ENCODE data around the gene LNP1. TPM values are rescaled to one million over a fixed set of nuclear protein-coding genes. Genes with fewer than 3 reads are reported as not detected.

Gene LNP1
- total and polyA plus RNA-seq, 2 of the 13 experiments (the other 11 are each of a cell fraction or from before 2014, with no cell fraction given), result 3.6 to 7.0 TPM

- TF ChIP-seq, protein P1, sequence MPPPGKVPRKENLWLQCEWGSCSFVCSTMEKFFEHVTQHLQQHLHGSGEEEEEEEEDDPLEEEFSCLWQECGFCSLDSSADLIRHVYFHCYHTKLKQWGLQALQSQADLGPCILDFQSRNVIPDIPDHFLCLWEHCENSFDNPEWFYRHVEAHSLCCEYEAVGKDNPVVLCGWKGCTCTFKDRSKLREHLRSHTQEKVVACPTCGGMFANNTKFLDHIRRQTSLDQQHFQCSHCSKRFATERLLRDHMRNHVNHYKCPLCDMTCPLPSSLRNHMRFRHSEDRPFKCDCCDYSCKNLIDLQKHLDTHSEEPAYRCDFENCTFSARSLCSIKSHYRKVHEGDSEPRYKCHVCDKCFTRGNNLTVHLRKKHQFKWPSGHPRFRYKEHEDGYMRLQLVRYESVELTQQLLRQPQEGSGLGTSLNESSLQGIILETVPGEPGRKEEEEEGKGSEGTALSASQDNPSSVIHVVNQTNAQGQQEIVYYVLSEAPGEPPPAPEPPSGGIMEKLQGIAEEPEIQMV (CRISPR knock-in tag; IDR thresholded peaks at IDR 0.05; ENCODE audit: low read depth), result no peak
- TF ChIP-seq ZNF18 (CRISPR knock-in tag; IDR thresholded peaks at IDR 0.05; ENCODE audit: insufficient replicate concordance) (peak; percentile 80), TRIM22 (IDR thresholded peaks at IDR 0.05) (no peak), ZBTB26 (CRISPR knock-in tag; IDR thresholded peaks at IDR 0.05; ENCODE audit: borderline replicate concordance) (no peak), SP5 (CRISPR knock-in tag; IDR thresholded peaks at IDR 0.05; ENCODE audit: borderline replicate concordance, low read depth) (no peak), NKX3-1 (CRISPR knock-in tag; IDR thresholded peaks at IDR 0.05) (no peak), ATAD3A (CRISPR knock-in tag; IDR thresholded peaks at IDR 0.05) (no peak), SPEN (CRISPR knock-in tag; IDR thresholded peaks at IDR 0.05; ENCODE audit: low read depth) (no peak), AGO1 (IDR thresholded peaks at IDR 0.05; ENCODE audit: low read depth, low read length, poor library complexity, severe bottlenecking) (no peak), EZH2 (conservative IDR thresholded peaks at IDR 0.05; ENCODE audit: low read depth, low read length) (no peak), ZNF557 (CRISPR knock-in tag; IDR thresholded peaks at IDR 0.05) (no peak), CHD4 (IDR thresholded peaks at IDR 0.05; ENCODE audit: borderline replicate concordance, low read length) (0 out of 2 replicates have a peak, but pooled peaks have one; percentile 34), ZNF414 (CRISPR knock-in tag; IDR thresholded peaks at IDR 0.05) (no peak), BATF2 (CRISPR knock-in tag; IDR thresholded peaks at IDR 0.05) (no peak), SUZ12 (IDR thresholded peaks at IDR 0.05; ENCODE audit: low read depth, low read length) (no peak), ZBTB20 (CRISPR knock-in tag; IDR thresholded peaks at IDR 0.05; ENCODE audit: borderline replicate concordance, low read depth) (no peak), HDAC2 (CRISPR knock-in tag; IDR thresholded peaks at IDR 0.05) (no peak), ZNF335 (CRISPR knock-in tag; IDR thresholded peaks at IDR 0.05) (no peak), TEAD2 (CRISPR knock-in tag; IDR thresholded peaks at IDR 0.05) (no peak)
- TF ChIP-seq, protein P2, sequence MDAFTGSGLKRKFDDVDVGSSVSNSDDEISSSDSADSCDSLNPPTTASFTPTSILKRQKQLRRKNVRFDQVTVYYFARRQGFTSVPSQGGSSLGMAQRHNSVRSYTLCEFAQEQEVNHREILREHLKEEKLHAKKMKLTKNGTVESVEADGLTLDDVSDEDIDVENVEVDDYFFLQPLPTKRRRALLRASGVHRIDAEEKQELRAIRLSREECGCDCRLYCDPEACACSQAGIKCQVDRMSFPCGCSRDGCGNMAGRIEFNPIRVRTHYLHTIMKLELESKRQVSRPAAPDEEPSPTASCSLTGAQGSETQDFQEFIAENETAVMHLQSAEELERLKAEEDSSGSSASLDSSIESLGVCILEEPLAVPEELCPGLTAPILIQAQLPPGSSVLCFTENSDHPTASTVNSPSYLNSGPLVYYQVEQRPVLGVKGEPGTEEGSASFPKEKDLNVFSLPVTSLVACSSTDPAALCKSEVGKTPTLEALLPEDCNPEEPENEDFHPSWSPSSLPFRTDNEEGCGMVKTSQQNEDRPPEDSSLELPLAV (CRISPR knock-in tag; conservative IDR thresholded peaks at IDR 0.05; ENCODE audit: low read depth), result no peak
These were observed 10.0 kb downstream of the LNP1 start (continued) for GRCh38 chr3:100411091-100411982.
